HepG2 (cell line): ENCODE data around the gene TGFB2. TPM values are rescaled to one million over a fixed set of nuclear protein-coding genes. Genes with fewer than 3 reads are reported as not detected.

Source experiments
- ATAC-seq: fragments of 200-7000 bp; cut with Tn5 transposase; 3 replicates; pipeline ENCODE4 v1.9.1; 2020; ENCODE audit warnings: mild to moderate bottlenecking, moderate library complexity
- BruUV-seq: library from RNA; stranded (reverse); fragments of 400-500 nt; replicated peaks from 2 replicates; lab custom pipeline; 2021; lab: Mats Ljungman, UMichigan
- CTCF ChIA-PET: fragments of 300-600 bp; formaldehyde crosslinking; extraction: SDS; loops from one replicate; lab custom pipeline; 2021; ENCODE audit warnings: low total read pairs, inconsistent platforms, low intra/inter-chr PET ratio; lab: Yijun Ruan, JAX
- POLR2A ChIA-PET: fragments of 350-600 bp; sonication (Branson Sonifier 250); formaldehyde crosslinking; loops from one replicate; lab custom pipeline; 2020; ENCODE audit warnings: antibody characterized with exemption, inconsistent platforms; lab: Yijun Ruan, JAX
- DNase-seq: peaks from one replicate; pipeline ENCODE4 v3.0.0-alpha.2; 2015; ENCODE audit warnings: low spot score
- FAIRE-seq: peaks from 3 replicates; lab custom pipeline; 2011; peaks lifted over from hg19 to GRCh38; lab: Jason Lieb, UNC
- H2AFZ ChIP-seq: one replicate; pipeline ENCODE4 v1.6.1; 2011; ENCODE audit warnings: low read length, inconsistent platforms
- H3K27ac ChIP-seq: fragments of 300-600 bp; 3 replicates; pipeline ENCODE4 v1.8.0; 2011; ENCODE audit warnings: mixed run types, mild to moderate bottlenecking, mixed read lengths, low read length, inconsistent platforms; ENCODE audit not compliant: insufficient read depth; ENCODE audit errors: extremely low read length
- H3K27me3 ChIP-seq, 2 experiments: fragments of 200-600 bp in 1 of 2; 2 replicates in 1 of 2; 3 replicates in 1 of 2; pipeline versions ENCODE4 v1.6.0 to v1.8.0; 2011; ENCODE audit warnings: low read length in 2 of 2, mild to moderate bottlenecking in 2 of 2, moderate library complexity in 2 of 2, inconsistent platforms in 1 of 2; ENCODE audit not compliant: insufficient read depth in 2 of 2, control insufficient read depth in 1 of 2
- H3K36me3 ChIP-seq, 2 experiments: fragments of 200-600 bp in 1 of 2; replicated peaks in 1 of 2; 2 replicates in 1 of 2; 3 replicates in 1 of 2; pipeline versions ENCODE4 v1.5.1 to v1.8.0; 2011; ENCODE audit warnings: low read length in 2 of 2, inconsistent platforms in 1 of 2; ENCODE audit not compliant: insufficient read depth in 2 of 2, control insufficient read depth in 1 of 2
- H3K4me1 ChIP-seq: 2 replicates; pipeline ENCODE4 v1.5.1; 2012; ENCODE audit warnings: low read length, inconsistent platforms; ENCODE audit not compliant: insufficient read depth
- H3K4me2 ChIP-seq: 2 replicates; pipeline ENCODE4 v1.6.0; 2011; ENCODE audit warnings: low read depth, low read length, inconsistent platforms
- H3K4me3 ChIP-seq, 3 experiments: fragments of 200-600 bp in 1 of 3; sonication (generic), shearing (Covaris generic) in 1 of 3; replicated peaks in 1 of 3; 2 replicates each; pipeline ENCODE4 v1.5.1; 2011 to 2016; ENCODE audit warnings: low read length in 3 of 3, inconsistent platforms in 2 of 3, low read depth in 2 of 3, mild to moderate bottlenecking in 2 of 3, control low read depth in 1 of 3, mixed read lengths in 1 of 3; ENCODE audit not compliant: insufficient read depth in 1 of 3
- H3K79me2 ChIP-seq: one replicate; pipeline ENCODE4 v1.6.1; 2011; ENCODE audit warnings: low read length, inconsistent platforms; ENCODE audit not compliant: insufficient read depth
- H3K9ac ChIP-seq: 2 replicates; pipeline ENCODE4 v1.6.0; 2011; ENCODE audit warnings: mild to moderate bottlenecking, low read depth, low read length, inconsistent platforms; ENCODE audit not compliant: insufficient read depth
- H3K9me3 ChIP-seq: 2 replicates; pipeline ENCODE4 v1.5.1; 2012; ENCODE audit warnings: mild to moderate bottlenecking, low read length
- H4K20me1 ChIP-seq: 2 replicates; pipeline ENCODE4 v1.6.0; 2011; ENCODE audit warnings: inconsistent platforms, mild to moderate bottlenecking, low read length, moderate library complexity; ENCODE audit not compliant: insufficient read depth
- GATAD2A ChIP-seq: IDR thresholded peaks from 2 replicates; pipeline ENCODE4 v1.6.1; 2016
- KLF16 ChIP-seq, 2 experiments: sonication (generic) in 1 of 2; formaldehyde crosslinking in 1 of 2; IDR thresholded peaks; 2 replicates each; pipeline versions ENCODE4 v1.6.1 to v1.8.0; 2016 to 2023; ENCODE audit warnings: missing genetic modification reagents in 2 of 2, missing compliant biosample characterization in 1 of 2
- SAP130 ChIP-seq: IDR thresholded peaks from 2 replicates; pipeline ENCODE4 v1.6.1; 2016; ENCODE audit warnings: low read depth
- SSRP1 ChIP-seq: IDR thresholded peaks from 2 replicates; pipeline ENCODE4 v1.6.1; 2016; ENCODE audit warnings: control low read depth
- TEAD3 ChIP-seq: optimal IDR thresholded peaks from 2 replicates; pipeline ENCODE3; 2016; ENCODE audit warnings: borderline replicate concordance
- THAP9 ChIP-seq: sonication (generic); formaldehyde crosslinking; IDR thresholded peaks from 2 replicates; pipeline ENCODE4; 2020; ENCODE audit warnings: missing genetic modification reagents, mild to moderate bottlenecking, borderline replicate concordance
- WGBS: methylation state at CpG from one replicate; pipeline ENCODE4 v1.1.6; 2017; ENCODE audit warnings: low lambda C conversion rate; 5-methylcytosine and 5-hydroxymethylcytosine counted together
- in situ Hi-C: cut with HindIII; loops from 2 replicates; pipeline ENCODE4 v1.10.0; 2017; ENCODE audit warnings: low pct_unique_long_range_greater_than_20kb; ENCODE audit not compliant: extremely low pct_ligation_motif_present
- intact Hi-C: fragments of 100-400 bp; cut with micrococcal nuclease; formaldehyde crosslinking; loops from one replicate; pipeline ENCODE4 v1.10.0; 2022; ENCODE audit not compliant: unreplicated experiment
- polyA plus RNA-seq, 8 experiments: library from polyadenylated mRNA; depleted of rRNA in 3 of 8; stranded (reverse) in 7 of 8; unstranded in 1 of 8; fragments of >200 nt; fragmentation: Illumina TruSeq in 4 of 8; extraction: Trizol in 4 of 8; gene quantifications; 2 replicates each; pipeline versions ENCODE4 v1.2.1 to v1.2.3, GENCODE V29; 2011 to 2016; ENCODE audit warnings: low read depth in 4 of 8, missing spikeins in 1 of 8, mixed read lengths in 1 of 8; ENCODE audit not compliant: insufficient read depth in 1 of 8
- total RNA-seq, 5 experiments: library from RNA; depleted of rRNA; stranded (reverse); fragments of >200 nt; fragmentation: Illumina TruSeq; extraction: Trizol; gene quantifications; 2 replicates each; pipeline ENCODE4 v1.2.3, GENCODE V29; 2016; ENCODE audit warnings: low read depth in 1 of 5
- TF ChIP-seq, protein P1 (sequence below): IDR thresholded peaks from 2 replicates; pipeline ENCODE4 v1.6.1; 2016; ENCODE audit warnings: missing biosample characterization, missing genetic modification reagents, low read depth

TGFB2 gene
- total and polyA plus RNA-seq, 2 of the 13 experiments (the other 11 are each of a cell fraction or from before 2014, with no cell fraction given) = 0.07 TPM; not detected in 1

DNA sequence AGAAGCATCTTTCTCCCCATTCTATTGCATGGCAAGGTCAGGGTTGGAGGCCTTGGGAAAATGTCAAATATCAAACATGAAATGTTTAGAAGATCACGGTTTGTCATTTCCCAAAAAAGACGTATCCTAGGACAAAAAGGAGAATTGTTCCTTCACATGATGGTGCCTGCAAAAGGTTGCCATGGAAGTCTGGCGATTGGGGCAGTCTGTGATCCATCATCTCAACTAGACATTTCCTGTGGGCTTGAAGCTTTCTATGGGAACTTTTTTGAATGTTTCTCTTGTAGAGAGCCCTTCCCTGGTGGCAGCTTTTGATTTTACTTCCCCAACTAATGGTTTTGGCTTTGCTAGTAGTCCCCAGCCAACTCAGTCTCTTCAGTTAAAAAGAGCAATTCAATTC is 106.3 kb downstream of the TGFB2 start:
- TF ChIP-seq, protein P1, sequence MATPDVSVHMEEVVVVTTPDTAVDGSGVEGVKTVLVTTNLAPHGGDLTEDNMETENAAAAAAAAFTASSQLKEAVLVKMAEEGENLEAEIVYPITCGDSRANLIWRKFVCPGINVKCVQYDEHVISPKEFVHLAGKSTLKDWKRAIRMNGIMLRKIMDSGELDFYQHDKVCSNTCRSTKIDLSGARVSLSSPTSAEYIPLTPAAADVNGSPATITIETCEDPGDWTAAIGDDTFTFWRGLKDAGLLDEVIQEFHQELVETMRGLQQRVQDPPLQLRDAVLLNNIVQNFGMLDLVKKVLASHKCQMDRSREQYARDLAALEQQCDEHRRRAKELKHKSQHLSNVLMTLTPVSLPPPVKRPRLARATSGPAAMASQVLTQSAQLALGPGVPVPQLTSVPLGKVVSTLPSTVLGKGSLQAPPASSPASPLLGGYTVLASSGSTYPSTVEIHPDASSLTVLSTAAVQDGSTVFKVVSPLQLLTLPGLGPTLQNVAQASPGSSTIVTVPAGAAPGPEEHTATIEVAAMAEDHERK (CRISPR knock-in tag) = no peak
- no peak for TF ChIP-seq GATAD2A (CRISPR knock-in tag)
- TF ChIP-seq, all 625 proteins: peak for 0
- no TSS peak for BruUV-seq

GRCh38 chr1:218454700-218455282 is 109.7 kb downstream of the TGFB2 start:
- no TSS peak for BruUV-seq
- in situ Hi-C loops = no loop called here

More for the DNA sequence above, 106.3 kb downstream of the TGFB2 start:
- no peaks in the 10 kb centered on the region for H3K36me3 ChIP-seq
- ChIA-PET POLR2A (no interaction called here), CTCF (no interaction called here)
- no peaks in the 10 kb centered on the region for H3K4me1 ChIP-seq
- H2AFZ ChIP-seq = no peak overlapping the region
- H3K4me2 ChIP-seq = no peak overlapping the region
- FAIRE-seq (no peak), ATAC-seq (no peak), DNase-seq (no peak)
- H3K4me3 ChIP-seq = no peak overlapping the region
- H3K9ac ChIP-seq = no peak overlapping the region
- intact Hi-C loops = no loop called here
- 13% methylated on average over 3 of the region's 3 CpGs for WGBS
- in situ Hi-C loops = no loop called here
- H3K79me2 ChIP-seq = no peaks in the 10 kb centered on the region
- H3K9me3 ChIP-seq = no peaks in the 10 kb centered on the region
- no peak overlapping the region for H3K27ac ChIP-seq
- no peaks in the 10 kb centered on the region for H4K20me1 ChIP-seq
- H3K27me3 ChIP-seq = 0 out of 5 replicates have a peak, but pooled peaks cover 0 to 3% of the 10 kb centered on the region in 2 experiments

More at GRCh38 chr1:218454700-218455282, 109.7 kb downstream of the TGFB2 start:
- no peak for DNase-seq
- POLR2A ChIA-PET = no interaction called here
- intact Hi-C loops = no loop called here
- no peak overlapping the region for H3K4me2 ChIP-seq
- H3K79me2 ChIP-seq = no peaks in the 10 kb centered on the region
- H3K4me1 ChIP-seq = no peaks in the 10 kb centered on the region
- WGBS = 11% methylated on average over 2 of the region's 2 CpGs
- H3K9ac ChIP-seq = no peak overlapping the region
- TF ChIP-seq THAP9 (CRISPR knock-in tag) (no peak), SSRP1 (CRISPR knock-in tag) (no peak), SAP130 (CRISPR knock-in tag) (no peak), KLF16 (CRISPR knock-in tag; IDR thresholded peaks at IDR 0.05) (no peak), TEAD3 (CRISPR knock-in tag) (no peak)
- H3K36me3 ChIP-seq = no peaks in the 10 kb centered on the region
- peaks cover 0 to 3% of the 10 kb centered on the region in 2 experiments; a peak in 1 of 5 replicates for H3K27me3 ChIP-seq
- CTCF ChIA-PET = no interaction called here
- no peak overlapping the region for H3K27ac ChIP-seq
- no peaks in the 10 kb centered on the region for H3K9me3 ChIP-seq
- no peak for ATAC-seq
- H4K20me1 ChIP-seq = no peaks in the 10 kb centered on the region
- FAIRE-seq = no peak
- no peak overlapping the region for H3K4me3 ChIP-seq
- no peak overlapping the region for H2AFZ ChIP-seq
